ENCODE data around the gene ADARB1.

DNA sequence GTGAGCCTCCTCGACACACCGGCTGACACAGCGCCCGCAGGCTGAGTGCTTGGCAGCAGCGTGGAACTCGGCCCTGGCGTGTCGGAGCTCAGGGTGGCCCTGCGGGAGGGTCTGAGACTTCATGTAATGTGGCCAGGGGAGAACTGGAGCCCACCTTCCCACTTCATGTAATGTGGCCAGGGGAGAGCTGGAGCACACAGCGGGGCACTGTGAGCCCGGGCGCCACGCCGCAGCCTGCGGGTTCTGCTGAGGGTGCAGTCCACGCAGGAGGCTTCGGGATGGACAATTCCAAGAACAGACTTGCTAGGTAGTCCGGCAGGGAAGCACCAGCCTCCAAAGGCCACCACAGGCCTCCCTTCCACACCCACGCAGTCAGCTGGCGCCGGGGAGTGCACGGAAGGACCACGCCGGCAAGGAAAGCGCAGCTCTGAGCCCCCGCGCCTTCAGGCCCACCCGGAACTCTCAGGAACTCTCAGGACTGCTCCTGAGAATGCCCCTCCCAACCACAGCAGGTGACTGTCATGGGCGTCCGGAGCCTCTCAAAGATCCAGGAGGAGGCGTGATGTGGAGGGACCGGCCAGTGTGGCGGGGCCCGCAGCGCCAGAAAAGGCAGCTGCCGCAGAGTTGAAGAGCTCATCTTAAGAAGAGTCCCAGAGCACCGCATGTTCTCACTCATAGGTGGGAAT lies 19.3 kb upstream of the ADARB1 start:
- TF ChIP-seq, protein P1, sequence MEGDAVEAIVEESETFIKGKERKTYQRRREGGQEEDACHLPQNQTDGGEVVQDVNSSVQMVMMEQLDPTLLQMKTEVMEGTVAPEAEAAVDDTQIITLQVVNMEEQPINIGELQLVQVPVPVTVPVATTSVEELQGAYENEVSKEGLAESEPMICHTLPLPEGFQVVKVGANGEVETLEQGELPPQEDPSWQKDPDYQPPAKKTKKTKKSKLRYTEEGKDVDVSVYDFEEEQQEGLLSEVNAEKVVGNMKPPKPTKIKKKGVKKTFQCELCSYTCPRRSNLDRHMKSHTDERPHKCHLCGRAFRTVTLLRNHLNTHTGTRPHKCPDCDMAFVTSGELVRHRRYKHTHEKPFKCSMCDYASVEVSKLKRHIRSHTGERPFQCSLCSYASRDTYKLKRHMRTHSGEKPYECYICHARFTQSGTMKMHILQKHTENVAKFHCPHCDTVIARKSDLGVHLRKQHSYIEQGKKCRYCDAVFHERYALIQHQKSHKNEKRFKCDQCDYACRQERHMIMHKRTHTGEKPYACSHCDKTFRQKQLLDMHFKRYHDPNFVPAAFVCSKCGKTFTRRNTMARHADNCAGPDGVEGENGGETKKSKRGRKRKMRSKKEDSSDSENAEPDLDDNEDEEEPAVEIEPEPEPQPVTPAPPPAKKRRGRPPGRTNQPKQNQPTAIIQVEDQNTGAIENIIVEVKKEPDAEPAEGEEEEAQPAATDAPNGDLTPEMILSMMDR (IDR thresholded peaks at IDR 0.05): no peak
- no peak for TF ChIP-seq POLR2A (IDR thresholded peaks at IDR 0.05)
